ENCODE measurements around the gene TFCP2L1. TPM values are rescaled to one million over a fixed set of nuclear protein-coding genes. Genes with fewer than 3 reads are reported as not detected.

The TFCP2L1 gene
- total and polyA plus RNA-seq, 9 donors, result 0.05 to 13.8 (median 0.86) TPM; not detected in 1

DNA sequence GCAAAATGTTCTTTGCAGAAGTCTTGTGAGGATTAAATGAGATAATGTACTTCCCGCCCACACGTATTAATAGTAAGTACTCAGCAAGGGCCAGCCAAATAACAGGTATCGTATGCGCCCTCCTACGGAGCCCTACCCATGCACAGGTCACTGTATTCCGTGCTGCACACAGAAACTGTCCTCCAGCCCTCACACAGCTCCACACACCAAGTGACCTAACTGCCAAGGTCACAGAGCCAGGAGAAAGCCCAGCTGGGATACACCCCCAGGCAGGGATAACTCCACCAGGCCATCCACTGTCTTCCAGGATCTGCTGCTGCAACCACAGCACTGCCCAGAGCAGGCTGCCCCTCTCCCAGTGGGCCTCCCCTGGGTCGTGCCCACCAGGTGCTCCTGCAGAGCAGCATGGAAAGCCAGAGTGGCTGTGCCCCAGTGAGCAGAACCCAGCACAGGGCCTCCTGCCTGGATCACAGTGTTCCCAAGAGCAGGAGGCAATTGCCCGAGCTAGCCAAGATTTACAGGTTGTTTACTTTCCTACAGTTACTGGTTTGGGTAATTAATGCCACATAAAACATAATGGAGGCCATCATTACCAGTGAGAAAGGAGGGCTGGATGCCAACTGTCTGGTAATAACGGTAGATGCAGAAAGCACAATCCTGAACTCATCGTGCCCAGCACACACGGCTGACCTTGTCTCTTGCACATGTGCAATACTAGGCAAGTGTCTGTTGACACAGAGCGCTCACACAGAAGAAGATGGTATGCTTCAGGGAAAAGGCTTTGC lies 24.4 kb downstream of the TFCP2L1 start:
- DNase-seq, result no peak
- no peak for TF ChIP-seq EP300 (IDR thresholded peaks at IDR 0.05)
- TF ChIP-seq POLR2A (IDR thresholded peaks at IDR 0.05), result no peak
- TF ChIP-seq, protein P1, sequence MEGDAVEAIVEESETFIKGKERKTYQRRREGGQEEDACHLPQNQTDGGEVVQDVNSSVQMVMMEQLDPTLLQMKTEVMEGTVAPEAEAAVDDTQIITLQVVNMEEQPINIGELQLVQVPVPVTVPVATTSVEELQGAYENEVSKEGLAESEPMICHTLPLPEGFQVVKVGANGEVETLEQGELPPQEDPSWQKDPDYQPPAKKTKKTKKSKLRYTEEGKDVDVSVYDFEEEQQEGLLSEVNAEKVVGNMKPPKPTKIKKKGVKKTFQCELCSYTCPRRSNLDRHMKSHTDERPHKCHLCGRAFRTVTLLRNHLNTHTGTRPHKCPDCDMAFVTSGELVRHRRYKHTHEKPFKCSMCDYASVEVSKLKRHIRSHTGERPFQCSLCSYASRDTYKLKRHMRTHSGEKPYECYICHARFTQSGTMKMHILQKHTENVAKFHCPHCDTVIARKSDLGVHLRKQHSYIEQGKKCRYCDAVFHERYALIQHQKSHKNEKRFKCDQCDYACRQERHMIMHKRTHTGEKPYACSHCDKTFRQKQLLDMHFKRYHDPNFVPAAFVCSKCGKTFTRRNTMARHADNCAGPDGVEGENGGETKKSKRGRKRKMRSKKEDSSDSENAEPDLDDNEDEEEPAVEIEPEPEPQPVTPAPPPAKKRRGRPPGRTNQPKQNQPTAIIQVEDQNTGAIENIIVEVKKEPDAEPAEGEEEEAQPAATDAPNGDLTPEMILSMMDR (IDR thresholded peaks at IDR 0.05), result no peak
- WGBS, 3 donors, result 48 to 51% (median 48%) methylated on average over 12 of the region's 12 CpGs
- intact Hi-C loops (cut with DNase I), result no loop called here
- Histone ChIP-seq H3K36me3 (no peaks in the 10 kb centered on the region), H3K4me3 (no peak overlapping the region), H3K9me3 (no peaks in the 10 kb centered on the region), H3K27me3 (no peaks in the 10 kb centered on the region), H3K27ac (no peak overlapping the region), H3K4me1 (ENCODE audit: insufficient read depth) (no peaks in the 10 kb centered on the region)

DNA sequence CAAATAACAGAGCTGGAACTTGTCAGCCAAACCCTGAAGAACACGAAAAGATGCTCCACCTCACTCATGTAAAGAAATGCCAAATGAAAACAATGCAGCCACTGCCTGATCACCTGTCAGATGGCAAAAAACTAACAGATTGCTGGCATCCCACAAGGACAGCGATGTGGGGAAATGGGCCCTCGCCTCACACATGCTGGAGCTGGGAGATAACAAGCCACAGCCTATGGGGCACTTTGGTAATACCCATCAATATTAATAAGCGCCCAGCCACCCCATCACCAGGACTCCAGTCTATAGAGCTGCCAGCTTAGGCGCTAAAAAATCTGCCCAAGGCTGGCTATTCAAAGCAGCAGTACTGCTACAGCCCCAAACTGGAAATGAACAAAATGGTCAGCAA lies 27.0 kb downstream of the TFCP2L1 start:
- TF ChIP-seq, protein P1 (IDR thresholded peaks at IDR 0.05), result no peak
- no peak for TF ChIP-seq POLR2A (IDR thresholded peaks at IDR 0.05)
- no peak for TF ChIP-seq EP300 (IDR thresholded peaks at IDR 0.05)
- 87 to 94% (median 93%) methylated on average over 5 of the region's 5 CpGs for WGBS, 3 donors
- DNase-seq, result no peak

DNA sequence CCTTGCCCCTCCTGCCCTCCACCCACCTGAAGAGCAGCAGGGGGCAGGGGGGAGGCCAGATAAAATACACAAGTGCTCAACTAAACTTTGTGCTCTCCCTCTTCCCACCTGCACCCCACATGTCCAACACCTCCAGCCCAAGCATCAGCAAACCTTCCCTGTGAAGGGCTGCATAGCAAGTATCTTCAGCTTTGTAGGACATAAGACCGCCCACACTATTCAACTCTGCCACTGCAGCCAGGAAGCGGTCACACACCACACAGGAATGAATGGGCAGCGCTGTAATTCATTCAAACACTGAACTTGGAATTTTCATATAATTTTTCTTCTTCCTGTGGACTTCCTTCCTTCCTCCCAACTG lies 27.5 kb downstream of the TFCP2L1 start:
- H3K4me3 ChIP-seq, result no peak overlapping the region
- no peaks in the 10 kb centered on the region for H3K9me3 ChIP-seq
- H3K27ac ChIP-seq, result no peak overlapping the region
- intact Hi-C loops (cut with DNase I), result no loop called here
- no peaks in the 10 kb centered on the region for H3K36me3 ChIP-seq
- DNase-seq, result no peak
- H3K27me3 ChIP-seq, result no peaks in the 10 kb centered on the region
- no peak for TF ChIP-seq POLR2A (IDR thresholded peaks at IDR 0.05)
- TF ChIP-seq, protein P1 (IDR thresholded peaks at IDR 0.05), result no peak
- no peak for TF ChIP-seq EP300 (IDR thresholded peaks at IDR 0.05)
- 77 to 97% (median 87%) methylated on average over 3 of the region's 3 CpGs for WGBS, 3 donors
- no peaks in the 10 kb centered on the region for H3K4me1 ChIP-seq (ENCODE audit: insufficient read depth)

More for the DNA sequence above, 27.0 kb downstream of the TFCP2L1 start:
- H3K4me1 ChIP-seq (ENCODE audit: insufficient read depth), result no peaks in the 10 kb centered on the region
- H3K27me3 ChIP-seq, result no peaks in the 10 kb centered on the region
- no peak overlapping the region for H3K27ac ChIP-seq
- intact Hi-C loops (cut with DNase I), result no loop called here
- H3K36me3 ChIP-seq, result no peaks in the 10 kb centered on the region
- no peak overlapping the region for H3K4me3 ChIP-seq
- H3K9me3 ChIP-seq, result no peaks in the 10 kb centered on the region

DNA sequence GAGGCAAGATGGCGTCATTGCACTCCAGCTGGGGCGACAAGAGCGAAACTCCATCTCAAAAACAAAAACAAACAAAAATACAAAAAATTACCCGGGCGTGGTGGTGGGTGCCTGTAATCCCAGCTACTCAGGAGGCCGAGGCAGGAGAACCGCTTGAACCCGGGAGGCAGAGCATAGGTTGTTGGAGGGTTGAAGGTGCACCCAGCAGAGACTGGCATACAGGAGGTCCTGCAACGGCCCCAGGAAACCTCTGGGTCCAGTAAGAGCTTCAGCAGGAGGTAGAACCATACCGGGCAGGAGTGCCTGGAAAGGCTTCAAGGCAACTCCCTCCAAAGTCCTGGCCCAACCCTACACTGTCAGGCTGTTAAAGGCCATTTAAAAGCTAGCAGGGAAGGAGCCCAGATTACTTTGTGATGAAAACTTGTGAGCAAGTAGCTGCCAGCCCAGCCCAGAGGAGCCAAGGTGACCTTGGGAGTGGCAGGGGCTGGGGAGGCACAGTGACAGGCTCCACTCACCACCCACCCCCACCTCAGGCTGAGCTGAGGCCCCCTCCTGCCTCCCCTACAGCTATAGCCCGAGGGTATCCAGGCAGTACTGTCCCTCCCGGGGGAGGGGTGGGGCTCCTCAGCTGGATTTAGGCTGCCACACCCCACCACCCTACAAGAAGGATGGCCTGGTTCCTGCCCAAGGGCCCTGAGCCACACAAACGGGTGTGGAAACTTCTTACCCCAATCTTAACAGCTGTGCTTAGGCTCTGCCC lies 28.1 kb downstream of the TFCP2L1 start:
- TF ChIP-seq, protein P1 (IDR thresholded peaks at IDR 0.05), result no peak
- TF ChIP-seq POLR2A (IDR thresholded peaks at IDR 0.05) (no peak), EP300 (IDR thresholded peaks at IDR 0.05) (no peak)
- Histone ChIP-seq H3K4me3 (no peak overlapping the region), H3K9me3 (no peaks in the 10 kb centered on the region), H3K36me3 (no peaks in the 10 kb centered on the region), H3K4me1 (ENCODE audit: insufficient read depth) (no peaks in the 10 kb centered on the region), H3K27me3 (no peaks in the 10 kb centered on the region), H3K27ac (no peak overlapping the region)
- 77 to 86% (median 81%) methylated on average over 13 of the region's 13 CpGs for WGBS, 3 donors
- no peak for DNase-seq
- intact Hi-C loops (cut with DNase I), result no loop called here
